Motor neuron (in vitro differentiated cells): Measurements from ENCODE around the gene ABCG4. TPM values are rescaled to one million over a fixed set of nuclear protein-coding genes. Genes with fewer than 3 reads are reported as not detected.
A peak's percentile ranks its signal among the peaks of the same experiment; 100 is the strongest.
"Not testable (repeated sequence)": the region's sequence is repeated elsewhere in the genome, so short reads cannot be mapped to it uniquely, and the experiment has no call there.

Experiments
- ATAC-seq, 8 experiments: fragments of 200-7000 bp; cut with Tn5 transposase; replicated peaks in 6 of 8; 2 replicates each; pipeline ENCODE4 v1.8.0; 2021; ENCODE audit warnings: mild to moderate bottlenecking in 8 of 8, moderate library complexity in 8 of 8
- H3K27ac ChIP-seq, 2 donors: fragments of 250-450 bp; sonication (Bioruptor Pico); 2 replicates each; pipeline ENCODE4 v1.9.0; 2021; ENCODE audit warnings: antibody characterized with exemption in 2 of 2, mild to moderate bottlenecking in 2 of 2, moderate library complexity in 1 of 2
- H3K4me1 ChIP-seq, 2 donors: fragments of 250-450 bp; sonication (Bioruptor Pico); replicated peaks in 1 of 2; 2 replicates each; pipeline ENCODE4 v1.6.1; 2021; ENCODE audit warnings: antibody characterized with exemption in 2 of 2, mild to moderate bottlenecking in 2 of 2, moderate library complexity in 1 of 2
- H3K4me3 ChIP-seq, 5 donors: fragments of 250-450 bp; sonication (Bioruptor Pico); 2 replicates each; pipeline ENCODE4 v1.9.0; 2021; ENCODE audit warnings: antibody characterized with exemption in 5 of 5, mild to moderate bottlenecking in 5 of 5, moderate library complexity in 4 of 5
- WGBS, 10 experiments: fragments of 450-650 bp; shearing (Covaris generic); methylation state at CpG; one replicate each; pipeline ENCODE4 v1.0.0; 2022; 5-methylcytosine and 5-hydroxymethylcytosine counted together
- in situ Hi-C, 9 experiments: fragments of 400-800 bp; cut with MboI; loops; one replicate each; pipeline ENCODE4 v1.15.0; 2021; ENCODE audit warnings: low sequenced_read_pairs in 9 of 9, low pct_unique_long_range_greater_than_20kb in 2 of 9; ENCODE audit not compliant: unreplicated experiment in 9 of 9
- total RNA-seq, 8 experiments: library from RNA; unstranded; fragments of 300-600 nt; gene quantifications; 2 replicates each; pipeline versions ENCODE4 v1.2.3 to v1.2.4, GENCODE V29; 2022

ABCG4 gene
- 1 to 10 TPM in 5 of 8 experiments, under 1 TPM in 3; 0.36 to 3.3 (median 1.6) TPM for total RNA-seq

DNA sequence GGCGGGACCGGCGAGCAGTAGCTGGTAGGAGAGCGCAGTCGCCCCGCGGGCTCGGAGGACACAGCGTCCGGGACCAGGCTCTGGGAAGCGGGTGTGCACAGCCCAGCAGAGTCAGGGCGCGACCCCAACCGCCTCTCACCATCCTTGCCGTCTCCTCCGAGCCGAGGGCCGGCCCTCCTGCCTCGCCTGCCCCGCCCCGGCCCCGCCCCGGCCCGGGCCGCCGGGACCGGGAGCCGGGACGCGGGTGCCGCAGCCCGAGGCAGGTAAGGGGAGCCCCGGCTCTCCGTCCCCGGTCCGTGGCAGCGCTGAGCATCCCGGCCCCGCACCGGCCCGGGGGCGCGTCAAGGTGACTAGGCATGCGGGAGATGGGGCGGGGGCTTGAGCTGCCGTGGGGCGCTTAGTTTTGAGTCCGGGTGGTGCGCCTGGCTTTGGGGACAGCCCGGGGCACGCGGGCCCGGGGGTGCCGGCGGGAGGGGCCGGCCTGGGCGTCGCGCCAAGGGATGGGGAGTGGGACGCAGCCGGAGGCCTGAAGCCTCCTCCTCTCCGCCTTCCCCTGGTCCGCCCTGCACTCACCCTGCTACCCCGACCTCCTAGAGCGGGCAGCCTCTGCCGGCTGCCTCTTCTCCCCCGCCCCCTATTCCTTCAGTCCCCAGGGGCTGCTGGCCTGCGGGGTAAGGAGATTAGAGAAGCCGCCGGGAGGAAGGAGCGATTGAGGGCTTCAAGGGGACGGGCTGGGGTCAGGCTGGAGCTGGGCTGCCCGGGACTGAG lies at the start of gene ABCG4:
TSS of gene ABCG4 (plus strand) at position 35 of the 768 bp plus-strand sequence. CDS start 914 bp downstream, outside the sequence.
- 0% methylated on average over 2 to 7 of the region's 73 CpGs; no CpG with 5 or more reads in 8 of the 10 experiments for WGBS, 10 experiments
- in situ Hi-C loops: no loop called here
- peak; percentile 44 to 87 (median 78) for ATAC-seq

GRCh38 chr11:119099711-119100110 lies 49.1 kb upstream of the ABCG4 start:
- peak overlapping the region in 1 of 5 donors; percentile 83 for H3K4me3 ChIP-seq

More for the DNA sequence above, at the start of gene ABCG4:
- H3K4me3 ChIP-seq: peak within 1 kb of the TSS; percentile 44 to 66 (median 52)
- peaks cover 9 to 12% of the 10 kb centered on the region in 2 donors for H3K4me1 ChIP-seq
- peak within 1 kb of the TSS; percentile 13 to 35 for H3K27ac ChIP-seq

DNA sequence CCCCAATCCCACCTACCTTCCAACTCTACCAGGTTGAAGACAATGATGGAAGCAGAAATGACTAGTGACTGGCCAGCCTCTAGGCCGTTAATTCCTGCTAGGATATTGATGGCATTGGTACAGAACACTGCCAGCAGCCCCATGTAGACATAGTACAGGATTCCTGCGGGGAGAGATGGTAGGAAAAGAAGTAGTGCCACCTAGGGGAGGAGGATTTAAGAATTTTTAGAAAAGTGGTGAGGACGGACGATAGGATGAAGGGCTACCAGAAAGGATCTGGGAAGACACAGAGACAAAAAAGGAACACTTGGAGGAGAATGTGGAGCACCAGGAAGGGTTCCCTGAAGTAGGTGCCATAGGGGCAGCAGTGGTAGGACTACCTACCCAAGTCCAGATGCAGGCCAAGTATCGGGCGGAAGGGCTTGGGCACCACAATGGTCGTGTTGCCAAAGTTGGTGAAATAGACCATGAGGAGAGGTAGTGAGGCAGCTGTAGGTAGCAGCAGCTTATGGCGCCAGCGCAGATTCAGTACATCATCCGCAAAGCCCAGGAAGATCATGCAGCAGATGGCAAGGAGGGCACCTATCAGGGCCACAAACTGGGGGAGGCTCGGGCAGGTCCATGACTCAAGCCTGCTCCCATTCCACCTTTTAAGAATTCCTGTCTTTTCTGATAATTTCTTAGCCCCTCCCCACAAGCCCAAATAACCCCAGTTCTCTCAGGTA lies 48.4 kb upstream of the ABCG4 start:
- WGBS, 10 experiments: 17 to 53% (median 39%) methylated on average over 1 to 9 of the region's 11 CpGs
- in situ Hi-C loops: loop anchor here in 2 of 9 experiments (10.0 to 25.0 kb wide), 2 partner anchors 234 to 237 kb away; partner anchors contain the start of genes RNF26 (in 2 of the 2), C1QTNF5 (in 1 of the 2) and MFRP (in 1 of the 2)
- Histone ChIP-seq H3K4me1 (peaks cover 28 to 37% of the 10 kb centered on the region in 2 donors), H3K4me3 (peak overlapping the region; percentile 68 to 95 (median 80)), H3K27ac (no peak overlapping the region)
- no peak for ATAC-seq

More at GRCh38 chr11:119099711-119100110, 49.1 kb upstream of the ABCG4 start:
- in situ Hi-C loops: loop anchor here in 2 of 9 experiments (10.0 to 25.0 kb wide), 2 partner anchors 235 to 238 kb away; partner anchors contain the start of genes RNF26 (in 2 of the 2), C1QTNF5 (in 1 of the 2) and MFRP (in 1 of the 2)
- Histone ChIP-seq H3K4me1 (peaks cover 28 to 34% of the 10 kb centered on the region in 2 donors), H3K27ac (no peak overlapping the region)
- no peak for ATAC-seq
- WGBS, 10 experiments: 56 to 88% (median 77%) methylated on average over 2 to 6 of the region's 6 CpGs

- in situ Hi-C loops: loop anchor here in 2 of 9 experiments (10.0 to 25.0 kb wide), 2 partner anchors 234 to 236 kb away; partner anchors contain the start of genes RNF26 (in 2 of the 2), C1QTNF5 (in 1 of the 2) and MFRP (in 1 of the 2)
These were observed 47.7 kb upstream of the ABCG4 start for GRCh38 chr11:119100994-119101758.

GRCh38 chr11:119101759-119102423 lies 47.0 kb upstream of the ABCG4 start, which contains the start of gene DPAGT1:
Gene DPAGT1, minus strand, starts transcription at chr11:119101853. Its CDS starts 198 bp downstream, at chr11:119101655.
- ATAC-seq: peak; percentile 81 to 88 (median 86)
- 0 to 20% (median 0%) methylated on average over 1 to 12 of the region's 32 CpGs; no CpG with 5 or more reads in 1 of the 10 experiments for WGBS, 10 experiments
- in situ Hi-C loops: loop anchor here in 2 of 9 experiments (10.0 to 25.0 kb wide), 2 partner anchors 233 to 235 kb away; partner anchors contain the start of genes RNF26 (in 2 of the 2), C1QTNF5 (in 1 of the 2) and MFRP (in 1 of the 2)
- H3K27ac ChIP-seq: peak within 1 kb of the TSS; percentile 99
- H3K4me1 ChIP-seq: peaks cover 38 to 46% of the 10 kb centered on the region in 2 donors
- H3K4me3 ChIP-seq: peak within 1 kb of the TSS; percentile 68 to 95 (median 80)

More at GRCh38 chr11:119100994-119101758, 47.7 kb upstream of the ABCG4 start:
- Histone ChIP-seq H3K27ac (peak overlapping the region; percentile 99), H3K4me3 (peak overlapping the region; percentile 68 to 95 (median 80)), H3K4me1 (peaks cover 31 to 39% of the 10 kb centered on the region in 2 donors)
- ATAC-seq: peak; percentile 4 to 36 (median 10)
- 0 to 5% (median 0%) methylated on average over 1 to 5 of the region's 29 CpGs; no CpG with 5 or more reads in 3 of the 10 experiments for WGBS, 10 experiments

DNA sequence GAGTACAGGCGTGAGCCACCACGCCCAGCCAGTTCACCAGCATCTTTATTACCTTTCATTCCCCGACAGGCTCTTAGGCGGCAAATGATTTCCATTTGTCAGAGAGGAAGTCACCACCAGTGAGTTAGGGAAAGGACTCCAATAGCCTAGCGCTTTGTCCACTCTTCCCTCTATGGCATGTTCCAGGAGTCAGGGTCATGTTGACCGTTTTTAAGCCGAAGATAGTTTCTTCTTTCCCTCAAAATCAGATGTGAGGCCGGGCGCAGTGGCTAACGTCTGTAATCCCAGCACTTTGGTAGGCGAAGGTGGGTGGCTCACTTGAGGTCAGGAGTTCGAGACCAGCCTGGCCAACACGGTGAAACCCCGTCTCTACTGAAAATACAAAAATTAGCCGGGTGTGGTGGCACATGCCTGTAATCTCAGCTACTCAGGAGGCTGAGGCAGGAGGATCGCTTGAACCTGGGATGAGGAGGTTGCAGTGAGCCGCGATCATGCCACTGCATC lies 45.6 kb upstream of the ABCG4 start:
- WGBS, 10 experiments: 89 to 97% (median 94%) methylated on average over 3 to 12 of the region's 18 CpGs; no CpG with 5 or more reads in 4 of the 10 experiments
- ATAC-seq: not testable (repeated sequence)
- peaks cover 41 to 48% of the 10 kb centered on the region in 2 donors for H3K4me1 ChIP-seq
- H3K27ac ChIP-seq: peak overlapping the region; percentile 99
- H3K4me3 ChIP-seq: peak overlapping the region in 4 of 5 donors; percentile 77 to 95 (median 82)
- in situ Hi-C loops: loop anchor here in 2 of 9 experiments (10.0 to 25.0 kb wide), 2 partner anchors 232 to 234 kb away; partner anchors contain the start of genes RNF26 (in 2 of the 2), C1QTNF5 (in 1 of the 2) and MFRP (in 1 of the 2)

DNA sequence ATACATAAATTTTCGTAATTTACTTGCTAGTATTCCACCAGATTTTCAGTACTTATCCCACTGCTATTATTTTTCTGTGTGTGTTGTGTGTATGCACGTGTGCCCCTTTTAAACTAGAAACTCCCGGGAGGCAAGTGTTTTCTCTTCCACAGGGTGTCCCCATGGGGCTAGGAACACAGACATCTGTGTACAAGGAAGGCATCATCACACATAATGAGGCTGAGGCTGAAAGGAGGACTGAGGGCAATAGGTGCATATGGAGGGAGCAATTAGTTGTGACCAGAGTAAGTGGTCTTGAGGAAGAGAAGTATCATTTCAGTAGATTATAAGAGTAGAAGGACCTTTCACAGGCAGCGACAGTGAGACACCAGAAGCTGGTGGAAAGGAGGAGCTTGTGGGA lies 45.1 kb upstream of the ABCG4 start:
- in situ Hi-C loops: loop anchor here in 2 of 9 experiments (10.0 to 25.0 kb wide), 2 partner anchors 231 to 234 kb away; partner anchors contain the start of genes RNF26 (in 2 of the 2), C1QTNF5 (in 1 of the 2) and MFRP (in 1 of the 2)
- H3K4me3 ChIP-seq: no peak overlapping the region
- ATAC-seq: no peak

DNA sequence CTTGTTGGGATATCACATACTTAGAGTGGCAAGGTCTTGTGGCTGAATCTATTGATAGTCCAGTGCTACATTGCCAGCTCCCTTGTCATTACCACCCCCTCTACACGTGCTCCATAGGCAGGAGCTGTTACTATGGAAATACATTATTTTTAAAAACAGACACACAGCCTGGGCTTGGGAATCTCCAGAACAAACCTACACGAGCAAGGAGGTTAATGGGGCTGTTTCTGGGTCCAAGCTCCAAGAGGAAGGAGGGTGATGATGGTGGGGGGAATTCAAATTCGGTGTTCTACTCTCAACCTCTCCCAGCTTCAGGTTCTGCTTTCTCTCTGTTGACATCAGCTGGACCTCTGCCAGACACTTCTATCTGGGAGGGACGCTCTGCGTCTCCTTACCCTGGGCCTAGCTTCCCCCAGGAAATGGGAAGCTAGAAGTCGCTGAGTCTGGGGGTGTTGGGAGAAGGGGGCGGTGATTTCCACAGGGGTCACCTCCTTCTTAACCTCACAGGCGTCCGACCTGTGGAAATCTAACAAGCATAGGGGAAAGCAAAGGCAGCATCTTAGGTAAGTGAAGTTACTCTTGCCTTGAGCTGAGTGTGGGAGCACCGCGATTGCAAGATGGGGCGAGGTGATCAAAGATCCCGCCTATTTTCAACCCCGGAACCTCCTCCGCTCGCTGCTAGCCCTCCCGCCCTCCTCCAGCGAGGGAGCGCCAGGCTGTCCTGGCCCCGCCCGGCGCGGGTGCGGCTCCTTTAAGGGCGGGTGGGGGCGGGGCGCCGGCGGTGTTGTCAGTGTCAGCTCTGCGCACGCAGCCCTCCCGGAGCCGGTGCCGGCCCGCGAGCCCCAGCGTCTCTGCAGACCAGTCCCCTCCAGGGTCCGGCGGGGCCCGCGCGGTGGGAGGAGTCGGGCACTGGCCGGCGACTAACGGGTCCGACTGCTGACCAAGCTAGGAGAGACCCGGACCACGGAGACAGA lies 42.0 kb upstream of the ABCG4 start, which contains the start of gene C2CD2L:
TSS of gene C2CD2L (plus strand) at position 781 of the 974 bp plus-strand sequence. CDS start 398 bp downstream, outside the sequence.
- ATAC-seq: peak; percentile 70 to 78 (median 76)
- Histone ChIP-seq H3K4me3 (peak within 1 kb of the TSS; percentile 60 to 93 (median 79)), H3K4me1 (peaks cover 43 to 47% of the 10 kb centered on the region in 2 donors), H3K27ac (peak within 1 kb of the TSS; percentile 9 to 13)
- 0 to 33% (median 8%) methylated on average over 1 to 6 of the region's 49 CpGs; no CpG with 5 or more reads in 3 of the 10 experiments for WGBS, 10 experiments
- in situ Hi-C loops: loop anchor here in 2 of 9 experiments (10.0 to 25.0 kb wide), 2 partner anchors 228 to 230 kb away; partner anchors contain the start of genes RNF26 (in 2 of the 2), C1QTNF5 (in 1 of the 2) and MFRP (in 1 of the 2)

More for the DNA sequence above, 45.1 kb upstream of the ABCG4 start:
- WGBS, 10 experiments: 7 to 83% (median 41%) methylated on average over 1 to 4 of the region's 4 CpGs; no CpG with 5 or more reads in 3 of the 10 experiments
- H3K4me1 ChIP-seq: peaks cover 47 to 53% of the 10 kb centered on the region in 2 donors
- peak overlapping the region; percentile 99 for H3K27ac ChIP-seq

DNA sequence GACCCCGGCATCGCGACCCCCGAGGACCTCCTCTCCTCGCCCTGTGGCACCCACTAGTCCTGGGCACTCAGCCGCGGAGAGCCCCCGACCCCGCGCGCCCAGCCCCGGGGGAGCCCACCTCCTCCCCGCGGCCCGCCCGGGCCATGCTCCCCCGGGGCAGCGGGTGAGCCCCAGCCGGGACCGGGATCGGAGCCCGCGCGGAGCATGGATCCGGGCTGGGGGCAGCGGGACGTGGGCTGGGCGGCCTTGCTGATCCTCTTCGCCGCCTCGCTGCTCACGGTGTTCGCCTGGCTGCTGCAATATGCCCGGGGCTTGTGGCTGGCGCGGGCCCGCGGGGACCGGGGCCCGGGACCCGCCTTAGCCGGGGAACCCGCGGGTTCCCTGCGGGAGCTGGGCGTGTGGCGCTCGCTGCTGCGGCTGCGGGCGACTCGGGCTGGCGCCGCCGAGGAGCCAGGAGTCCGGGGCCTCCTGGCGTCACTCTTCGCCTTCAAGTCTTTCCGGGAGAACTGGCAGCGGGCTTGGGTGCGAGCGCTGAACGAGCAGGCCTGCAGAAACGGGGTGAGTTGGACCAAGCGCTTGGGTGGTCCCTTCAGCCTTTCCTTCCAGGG lies 41.2 kb upstream of the ABCG4 start:
- in situ Hi-C loops: loop anchor here in 2 of 9 experiments (10.0 to 25.0 kb wide), 2 partner anchors 227 to 230 kb away; partner anchors contain the start of genes RNF26 (in 2 of the 2), C1QTNF5 (in 1 of the 2) and MFRP (in 1 of the 2)
- 0% methylated on average over 2 of the region's 65 CpGs; no CpG with 5 or more reads in 8 of the 10 experiments for whole genome bisulfite sequencing, 10 experiments
- Histone ChIP-seq H3K27ac (peak overlapping the region; percentile 6 to 11), H3K4me1 (peaks cover 43 to 47% of the 10 kb centered on the region in 2 donors), H3K4me3 (peak overlapping the region; percentile 60 to 93 (median 79))
- peak in 3 of 8 experiments; percentile 23 to 34 (median 31) for ATAC-seq
